Body of pancreas (tissue), 4 donors: ENCODE measurements around the gene ARHGAP44.

ENCODE experiments used
- CTCF ChIP-seq, 7 experiments: fragments of 450-650 bp in 4 of 7; fragments of 200-600 bp in 3 of 7; sonication (generic) in 3 of 7; IDR thresholded peaks; one replicate each; pipeline ENCODE4 v1.5.1; 2016 to 2019; ENCODE audit warnings: antibody characterized with exemption in 7 of 7
- POLR2A ChIP-seq, 3 donors: fragments of 450-650 bp; IDR thresholded peaks; one replicate each; pipeline ENCODE4 v1.6.1; 2016; ENCODE audit warnings: antibody characterized with exemption in 3 of 3, mild to moderate bottlenecking in 2 of 3

GRCh38 chr17:12789075-12789480 is 220 bp upstream of the ARHGAP44 start:
- TF ChIP-seq POLR2A (IDR thresholded peaks at IDR 0.05) (no peak), CTCF (IDR thresholded peaks at IDR 0.05) (no peak)
